Esophagus muscularis mucosa (tissue), 4 donors: ENCODE results near the gene MCTP2. TPM values are rescaled to one million over a fixed set of nuclear protein-coding genes. Genes with fewer than 3 reads are reported as not detected.

Experiments used
- DNase-seq: peaks from one replicate; pipeline ENCODE4 v3.0.0-alpha.2; 2017; ENCODE audit errors: extremely low spot score
- H3K27ac ChIP-seq, 4 donors: fragments of 200-600 bp; sonication (generic); replicated peaks in 1 of 4; 1 replicate in 3 of 4; 2 replicates in 1 of 4; pipeline ENCODE4 v1.5.1; 2016 to 2019; ENCODE audit warnings: mild to moderate bottlenecking in 1 of 4
- H3K27me3 ChIP-seq, 4 donors: fragments of 200-600 bp; sonication (generic); one replicate each; pipeline versions ENCODE4 v1.5.1 to v1.6.0; 2016 to 2019
- H3K36me3 ChIP-seq, 4 donors: fragments of 200-600 bp; sonication (generic); one replicate each; pipeline ENCODE4 v1.5.1; 2016 to 2019
- H3K4me1 ChIP-seq, 4 donors: fragments of 200-600 bp; sonication (generic); one replicate each; pipeline ENCODE4 v1.5.1; 2016 to 2019
- H3K4me3 ChIP-seq, 4 donors: fragments of 200-600 bp; sonication (generic); 1 replicate in 2 of 4; 2 replicates in 2 of 4; pipeline ENCODE4 v1.5.1; 2016 to 2019; ENCODE audit warnings: mild to moderate bottlenecking in 4 of 4, moderate library complexity in 1 of 4
- H3K9me3 ChIP-seq, 4 donors: fragments of 200-600 bp; sonication (generic); 1 replicate in 3 of 4; 2 replicates in 1 of 4; pipeline ENCODE4 v1.5.1; 2016 to 2019
- CTCF ChIP-seq, 3 experiments: fragments of 200-600 bp in 2 of 3; fragments of 450-650 bp in 1 of 3; sonication (generic) in 2 of 3; IDR thresholded peaks; one replicate each; pipeline ENCODE4 v1.5.1; 2017 to 2019; ENCODE audit warnings: antibody characterized with exemption in 3 of 3, mild to moderate bottlenecking in 2 of 3, moderate library complexity in 1 of 3
- EP300 ChIP-seq: sonication (generic); formaldehyde crosslinking; IDR thresholded peaks from one replicate; pipeline ENCODE4 v1.6.1; 2017; ENCODE audit warnings: antibody characterized with exemption
- POLR2A ChIP-seq: fragments of 450-650 bp; IDR thresholded peaks from one replicate; pipeline ENCODE4 v1.6.1; 2017; ENCODE audit warnings: antibody characterized with exemption, moderate library complexity, mild to moderate bottlenecking, low read depth
- POLR2AphosphoS5 ChIP-seq, 2 donors: sonication (generic); formaldehyde crosslinking; IDR thresholded peaks; one replicate each; pipeline ENCODE4 v1.6.1; 2017; ENCODE audit warnings: antibody characterized with exemption in 2 of 2
- WGBS: methylation state at CpG from one replicate; pipeline ENCODE4 v1.1.5; 2018; 5-methylcytosine and 5-hydroxymethylcytosine counted together
- intact Hi-C: fragments of 100-400 bp; cut with DNase I; formaldehyde crosslinking; loops from one replicate; pipeline ENCODE4 v1.15.1; 2023
- total RNA-seq, 4 donors: library from RNA; depleted of rRNA; stranded (reverse); fragments of >200 nt; gene quantifications; one replicate each; pipeline versions ENCODE4 v1.1.0 to v1.2.1, GENCODE V29; 2016

Gene MCTP2
- total RNA-seq, 4 donors from 2014 or later, result 2.4 to 14.6 (median 4.4) TPM

- no peak for DNase-seq
- H3K9me3 ChIP-seq, result no peaks in the 10 kb centered on the region
- H3K4me1 ChIP-seq, result no peaks in the 10 kb centered on the region
- no peak overlapping the region for H3K4me3 ChIP-seq
- H3K27me3 ChIP-seq, result no peaks in the 10 kb centered on the region
- no peaks in the 10 kb centered on the region for H3K36me3 ChIP-seq
- no peak overlapping the region for H3K27ac ChIP-seq
- WGBS, result 75% methylated on average over 13 of the region's 13 CpGs
- intact Hi-C loops, result no loop called here
- TF ChIP-seq CTCF (IDR thresholded peaks at IDR 0.05) (no peak), POLR2AphosphoS5 (IDR thresholded peaks at IDR 0.05) (no peak), EP300 (no peak), POLR2A (no peak)
Measured at GRCh38 chr15:94306700-94307650, 75.6 kb downstream of the MCTP2 start.

- Histone ChIP-seq H3K4me3 (no peak overlapping the region), H3K9me3 (no peaks in the 10 kb centered on the region), H3K27me3 (no peaks in the 10 kb centered on the region), H3K36me3 (no peaks in the 10 kb centered on the region), H3K4me1 (no peaks in the 10 kb centered on the region), H3K27ac (no peak overlapping the region)
- intact Hi-C loops, result no loop called here
- TF ChIP-seq POLR2AphosphoS5 (IDR thresholded peaks at IDR 0.05), result no peak
- TF ChIP-seq CTCF (IDR thresholded peaks at IDR 0.05), result no peak
- TF ChIP-seq EP300, result no peak
- no peak for TF ChIP-seq POLR2A
- no peak for DNase-seq
- 90% methylated on average over 5 of the region's 5 CpGs for WGBS
Measured at GRCh38 chr15:94312946-94313345, 81.6 kb downstream of the MCTP2 start.

- intact Hi-C loops, result no loop called here
- no peaks in the 10 kb centered on the region for H3K27me3 ChIP-seq
- H3K4me1 ChIP-seq, result no peaks in the 10 kb centered on the region
- no peak overlapping the region for H3K27ac ChIP-seq
- TF ChIP-seq CTCF (IDR thresholded peaks at IDR 0.05) (no peak), POLR2AphosphoS5 (IDR thresholded peaks at IDR 0.05) (no peak), POLR2A (no peak), EP300 (no peak)
- DNase-seq, result no peak
- WGBS, result 89% methylated on average over 3 of the region's 3 CpGs
- no peaks in the 10 kb centered on the region for H3K36me3 ChIP-seq
- no peaks in the 10 kb centered on the region for H3K9me3 ChIP-seq
- no peak overlapping the region for H3K4me3 ChIP-seq
Measured at GRCh38 chr15:94314639-94315038, 83.3 kb downstream of the MCTP2 start.

GRCh38 chr15:94317211-94317610 is 85.8 kb downstream of the MCTP2 start:
- intact Hi-C loops, result no loop called here
- Histone ChIP-seq H3K9me3 (no peaks in the 10 kb centered on the region), H3K4me3 (no peak overlapping the region), H3K36me3 (no peaks in the 10 kb centered on the region), H3K27ac (no peak overlapping the region), H3K4me1 (no peaks in the 10 kb centered on the region), H3K27me3 (no peaks in the 10 kb centered on the region)
- DNase-seq, result no peak
- 76% methylated on average over 5 of the region's 5 CpGs for WGBS
- no peak for TF ChIP-seq POLR2A
- no peak for TF ChIP-seq CTCF (IDR thresholded peaks at IDR 0.05)
- TF ChIP-seq POLR2AphosphoS5 (IDR thresholded peaks at IDR 0.05), result no peak
- TF ChIP-seq EP300, result no peak
